PC-9 (cell line): ENCODE measurements around the gene TSEN34. TPM values are rescaled to one million over a fixed set of nuclear protein-coding genes. Genes with fewer than 3 reads are reported as not detected.
"Not testable (repeated sequence)": the region's sequence is repeated elsewhere in the genome, so short reads cannot be mapped to it uniquely, and the experiment has no call there.

Experiments used
- BruUV-seq: library from RNA; stranded (reverse); fragments of 400-500 nt; replicated peaks from 2 replicates; lab custom pipeline; 2021; lab: Mats Ljungman, UMichigan
- CTCF ChIA-PET: fragments of 300-600 bp; sonication (Branson Sonifier 250); formaldehyde crosslinking; loops from one replicate; lab custom pipeline; 2022; ENCODE audit warnings: antibody characterized with exemption; lab: Charles Lee
- POLR2A ChIA-PET: fragments of 300-600 bp; sonication (Branson Sonifier 250); formaldehyde crosslinking; loops from one replicate; lab custom pipeline; 2022; ENCODE audit warnings: antibody characterized with exemption; ENCODE audit not compliant: unreplicated experiment; lab: Charles Lee
- DNase-seq, 2 experiments: peaks; one replicate each; pipeline versions ENCODE4 v3.0.0 to v3.0.0-alpha.2; 2015 to 2022; ENCODE audit warnings: mixed read lengths in 1 of 2
- H2AFZ ChIP-seq: fragments of 200-600 bp; sonication (generic); 2 replicates; pipeline ENCODE4 v1.8.1; 2017; ENCODE audit warnings: antibody characterized with exemption
- H3F3A ChIP-seq: fragments of 200-600 bp; sonication (generic); 2 replicates; pipeline ENCODE4 v1.8.1; 2017; ENCODE audit warnings: antibody characterized with exemption, mild to moderate bottlenecking, low read depth; ENCODE audit not compliant: insufficient read depth
- H3K27ac ChIP-seq: fragments of 200-600 bp; sonication (generic); 2 replicates; pipeline ENCODE4 v1.6.1; 2016; ENCODE audit warnings: mixed run types
- H3K27me3 ChIP-seq: fragments of 200-600 bp; sonication (generic); 2 replicates; pipeline ENCODE4 v1.6.1; 2016; ENCODE audit warnings: low read depth, mixed run types; ENCODE audit not compliant: insufficient read depth
- H3K36me3 ChIP-seq: fragments of 200-600 bp; sonication (generic); 2 replicates; pipeline ENCODE4 v1.6.1; 2016; ENCODE audit warnings: low read depth, mixed run types
- H3K4me1 ChIP-seq: fragments of 200-600 bp; sonication (generic); replicated peaks from 2 replicates; pipeline ENCODE4 v1.6.1; 2016; ENCODE audit warnings: mixed run types; ENCODE audit not compliant: insufficient read depth
- H3K4me2 ChIP-seq: fragments of 200-600 bp; sonication (generic); 2 replicates; pipeline ENCODE4 v1.6.1; 2017; ENCODE audit warnings: mixed run types
- H3K4me3 ChIP-seq: fragments of 200-600 bp; sonication (generic); 2 replicates; pipeline ENCODE4 v1.6.1; 2016; ENCODE audit warnings: mixed run types
- H3K79me2 ChIP-seq: fragments of 200-600 bp; sonication (generic); 2 replicates; pipeline ENCODE4 v1.6.1; 2017; ENCODE audit warnings: low read depth, mixed run types
- H3K9me2 ChIP-seq: fragments of 200-600 bp; sonication (generic); 2 replicates; pipeline ENCODE4 v1.8.1; 2017; ENCODE audit warnings: mild to moderate bottlenecking; ENCODE audit not compliant: insufficient read depth
- H3K9me3 ChIP-seq: fragments of 200-600 bp; sonication (generic); 2 replicates; pipeline ENCODE4 v1.8.1; 2016; ENCODE audit warnings: low read depth; ENCODE audit not compliant: insufficient read depth
- H4K20me1 ChIP-seq: fragments of 200-600 bp; sonication (generic); 2 replicates; pipeline ENCODE4 v1.8.1; 2017; ENCODE audit not compliant: insufficient read depth
- CTCF ChIP-seq: fragments of 200-600 bp; sonication (generic); conservative IDR thresholded peaks from 2 replicates; pipeline ENCODE4 v1.6.1; 2017; ENCODE audit warnings: mixed run types, antibody characterized with exemption, mild to moderate bottlenecking, moderate library complexity
- EZH2 ChIP-seq: fragments of 200-600 bp; sonication (generic); IDR thresholded peaks from 2 replicates; pipeline ENCODE4 v1.8.0; 2017; ENCODE audit warnings: antibody characterized with exemption, low read depth
- intact Hi-C: fragments of 100-400 bp; cut with micrococcal nuclease; formaldehyde crosslinking; loops from one replicate; pipeline ENCODE4 v1.10.0; 2022; ENCODE audit not compliant: unreplicated experiment
- total RNA-seq: library from RNA; stranded (reverse); gene quantifications from 2 replicates; pipeline ENCODE4 v1.2.3, GENCODE V29; 2021

Gene TSEN34
- total RNA-seq, 1 experiment from 2014 or later, result 134 TPM

- H3K27ac ChIP-seq, result peak overlapping the region; percentile 60
- H4K20me1 ChIP-seq, result peaks cover 48% of the 10 kb centered on the region
- H3K4me3 ChIP-seq, result no peak overlapping the region
- peak; percentile 95 to 96 for DNase-seq
- no peak overlapping the region for H2AFZ ChIP-seq
- no peaks in the 10 kb centered on the region for H3K9me3 ChIP-seq
- no peaks in the 10 kb centered on the region for H3K9me2 ChIP-seq
- CTCF ChIA-PET, result interaction anchor here (0.5 kb wide), 1 partner anchor 117 kb away, joined by 3 read pairs; no protein-coding TSS in a partner anchor
- no peak for TF ChIP-seq EZH2
- no peak for TF ChIP-seq CTCF
- intact Hi-C loops, result no loop called here
- H3K36me3 ChIP-seq, result peaks cover 22% of the 10 kb centered on the region
- H3K4me2 ChIP-seq, result peak overlapping the region; percentile 50
- POLR2A ChIA-PET, result interaction anchor here (0.6 to 0.7 kb wide), 3 partner anchors 51 to 405 kb away, joined by 3 to 9 read pairs (median 3); no protein-coding TSS in a partner anchor
- H3K79me2 ChIP-seq, result peaks cover 20% of the 10 kb centered on the region
- H3K4me1 ChIP-seq, result peaks cover 34% of the 10 kb centered on the region
- H3F3A ChIP-seq, result peaks cover 57% of the 10 kb centered on the region
- no TSS peak for BruUV-seq
- no peaks in the 10 kb centered on the region for H3K27me3 ChIP-seq
These were observed 18.8 kb downstream of the TSEN34 start for GRCh38 chr19:54209811-54210494.

DNA sequence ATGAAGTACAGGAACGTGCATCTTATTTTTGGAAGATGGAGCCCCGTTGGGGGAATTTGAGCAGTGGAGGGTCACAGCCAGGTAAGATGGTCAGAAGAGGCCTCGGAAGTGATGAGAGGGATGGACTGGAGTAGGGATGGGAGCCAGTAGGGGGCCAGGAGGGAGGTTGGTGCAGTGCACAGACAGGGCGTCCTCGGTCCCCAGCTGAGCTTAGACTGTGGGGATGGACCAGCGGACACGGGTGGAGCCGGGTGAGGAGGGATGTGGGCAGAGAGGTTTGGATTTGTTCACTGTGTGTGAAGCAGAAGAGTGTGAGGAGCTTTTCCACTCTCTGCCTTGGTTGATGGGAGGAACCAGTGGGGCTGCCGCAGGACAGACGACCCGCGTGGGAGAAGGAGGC, 20.1 kb downstream of the TSEN34 start:
- Histone ChIP-seq H2AFZ (no peak overlapping the region), H3K9me2 (no peaks in the 10 kb centered on the region), H3K4me1 (peaks cover 28% of the 10 kb centered on the region), H3K4me3 (no peak overlapping the region), H3K27me3 (no peaks in the 10 kb centered on the region), H3K4me2 (no peak overlapping the region), H3K36me3 (peaks cover 9% of the 10 kb centered on the region), H4K20me1 (peaks cover 36% of the 10 kb centered on the region), H3F3A (peaks cover 47% of the 10 kb centered on the region), H3K79me2 (peaks cover 7% of the 10 kb centered on the region; the same call in 1 of the 2 replicates), H3K9me3 (no peaks in the 10 kb centered on the region), H3K27ac (no peak overlapping the region)
- BruUV-seq, result no TSS peak
- ChIA-PET POLR2A (no interaction called here), CTCF (no interaction called here)
- intact Hi-C loops, result no loop called here
- no peak for DNase-seq
- TF ChIP-seq EZH2 (no peak), CTCF (no peak)

- peaks cover 12% of the 10 kb centered on the region for H3K4me1 ChIP-seq
- H2AFZ ChIP-seq, H3K27ac ChIP-seq, H3K9me2 ChIP-seq, BruUV-seq, H3K4me3 ChIP-seq, CTCF ChIA-PET, H3K36me3 ChIP-seq, intact Hi-C loops, H3K79me2 ChIP-seq, H3K9me3 ChIP-seq, H4K20me1 ChIP-seq, H3K4me2 ChIP-seq, DNase-seq: not testable (repeated sequence)
- POLR2A ChIA-PET, result interaction anchor here (0.6 kb wide), 1 partner anchor 411 kb away, joined by 3 read pairs; no protein-coding TSS in a partner anchor
- peaks cover 19% of the 10 kb centered on the region for H3F3A ChIP-seq
- peaks cover 11% of the 10 kb centered on the region; the same call in 1 of the 2 replicates for H3K27me3 ChIP-seq
These were observed 23.1 kb downstream of the TSEN34 start for GRCh38 chr19:54214217-54214616.

GRCh38 chr19:54214734-54215133, 23.6 kb downstream of the TSEN34 start:
- Histone ChIP-seq H3K27me3 (peaks cover 11% of the 10 kb centered on the region; the same call in 1 of the 2 replicates), H3F3A (peaks cover 14% of the 10 kb centered on the region; the same call in 1 of the 2 replicates)
- H2AFZ ChIP-seq, DNase-seq, H3K9me3 ChIP-seq, intact Hi-C loops, H3K79me2 ChIP-seq, H4K20me1 ChIP-seq, H3K4me3 ChIP-seq, CTCF ChIA-PET, H3K4me2 ChIP-seq, H3K36me3 ChIP-seq, BruUV-seq, H3K4me1 ChIP-seq, H3K27ac ChIP-seq, H3K9me2 ChIP-seq: not testable (repeated sequence)
- POLR2A ChIA-PET, result interaction anchor here (0.6 kb wide), 1 partner anchor 412 kb away, joined by 3 read pairs; no protein-coding TSS in a partner anchor
